GM19455 (cell line): ENCODE data around the gene NRBF2.

Experiments used
- ATAC-seq: cut with Tn5 transposase; IDR thresholded peaks from one replicate; pipeline ENCODE4 v1.9.1; 2021; ENCODE audit not compliant: unreplicated experiment

Gene NRBF2

DNA sequence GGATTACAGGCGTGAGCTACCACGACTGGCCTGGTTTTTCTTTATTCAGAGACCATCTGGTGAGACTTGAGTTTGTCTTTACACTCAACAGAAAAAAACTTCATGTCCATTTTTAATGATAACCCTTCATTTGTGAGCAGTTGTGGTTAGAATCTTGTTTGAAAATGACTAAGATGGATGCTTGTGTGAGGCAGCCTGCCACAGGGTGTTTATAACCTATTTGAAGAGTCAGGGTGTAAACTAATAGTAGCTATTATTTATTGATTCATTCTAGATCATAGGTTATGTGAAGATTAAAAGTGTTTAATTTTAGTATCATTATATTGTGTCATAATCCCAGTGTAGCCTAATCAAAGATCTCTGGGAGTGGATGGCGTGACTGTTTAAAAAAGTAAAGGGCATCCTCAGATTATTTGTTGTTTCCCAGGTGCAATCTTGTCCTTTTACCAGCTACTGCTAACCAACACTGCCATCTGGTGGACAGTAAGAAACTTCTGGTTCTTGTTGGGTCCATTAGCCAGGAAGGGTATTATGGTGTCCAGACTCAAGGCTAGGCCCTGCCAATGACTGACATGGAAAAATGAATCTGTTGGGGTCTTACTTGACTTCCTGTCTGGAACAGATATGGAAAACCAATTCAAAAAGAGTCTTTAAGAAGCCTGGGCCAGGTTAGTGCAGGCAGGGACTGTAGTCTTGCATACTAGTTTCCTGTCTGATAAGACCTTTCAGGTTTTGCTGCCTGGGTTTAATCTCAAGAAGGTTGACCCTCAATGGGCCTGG is 24.9 kb downstream of the NRBF2 start:
- ATAC-seq = peak; percentile 64

- no peak for ATAC-seq
These were observed 28.5 kb downstream of the NRBF2 start for GRCh38 chr10:63161592-63161991.

GRCh38 chr10:63164166-63164623 is 31.1 kb downstream of the NRBF2 start:
- ATAC-seq = no peak

- ATAC-seq = no peak
These were observed 32.1 kb downstream of the NRBF2 start for GRCh38 chr10:63165249-63165648.

- peak; percentile 67 for ATAC-seq
These were observed 33.7 kb downstream of the NRBF2 start for GRCh38 chr10:63166742-63167258.

DNA sequence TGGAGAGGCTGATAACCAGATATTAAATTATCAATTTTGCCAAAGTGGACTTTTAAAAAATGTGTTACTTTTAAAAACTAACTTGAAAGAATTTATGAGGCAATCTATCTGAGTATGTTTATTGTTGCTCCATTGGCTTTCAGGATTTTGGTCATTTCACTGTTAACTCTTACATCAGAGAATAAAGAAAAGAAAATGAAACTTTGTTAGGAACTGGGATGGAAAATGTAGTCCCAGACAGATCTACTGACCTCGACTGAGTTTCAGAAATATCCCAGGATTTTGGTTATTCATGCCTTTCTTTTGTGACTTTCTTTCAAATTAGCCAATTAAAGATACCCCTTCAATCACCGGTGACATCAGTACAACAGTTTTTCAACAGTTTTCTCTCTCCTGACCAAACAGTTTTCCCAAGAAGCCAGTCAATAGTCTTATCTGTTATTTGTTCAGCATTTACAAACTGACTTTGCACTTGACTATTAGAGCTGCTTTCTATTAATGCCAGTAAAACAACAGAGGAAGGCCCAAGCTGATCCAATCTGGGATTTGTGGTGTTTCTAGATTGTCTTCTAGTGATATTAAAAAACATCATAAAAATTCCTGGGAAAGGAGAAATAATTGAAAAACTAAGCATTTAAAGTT is 35.8 kb downstream of the NRBF2 start:
- ATAC-seq = no peak

DNA sequence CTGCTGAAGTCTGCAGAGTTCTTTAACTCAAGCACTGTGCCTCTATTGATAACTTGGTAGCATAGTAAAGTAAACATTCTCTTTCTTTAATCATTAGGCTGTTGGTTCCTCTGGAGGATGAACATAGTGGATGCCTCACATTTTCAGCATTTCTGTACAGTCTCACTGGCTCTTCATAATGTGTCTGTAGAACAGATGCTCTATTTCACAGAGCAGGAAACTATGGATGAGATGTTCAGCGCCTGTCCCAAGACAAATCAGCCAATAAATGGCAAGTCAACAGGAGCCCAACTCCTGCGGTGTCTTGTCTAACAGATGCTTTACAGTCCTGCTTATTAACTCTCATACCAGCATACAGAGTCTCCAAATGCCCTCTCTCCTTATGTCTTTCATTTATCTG is 36.5 kb downstream of the NRBF2 start:
- ATAC-seq = no peak

DNA sequence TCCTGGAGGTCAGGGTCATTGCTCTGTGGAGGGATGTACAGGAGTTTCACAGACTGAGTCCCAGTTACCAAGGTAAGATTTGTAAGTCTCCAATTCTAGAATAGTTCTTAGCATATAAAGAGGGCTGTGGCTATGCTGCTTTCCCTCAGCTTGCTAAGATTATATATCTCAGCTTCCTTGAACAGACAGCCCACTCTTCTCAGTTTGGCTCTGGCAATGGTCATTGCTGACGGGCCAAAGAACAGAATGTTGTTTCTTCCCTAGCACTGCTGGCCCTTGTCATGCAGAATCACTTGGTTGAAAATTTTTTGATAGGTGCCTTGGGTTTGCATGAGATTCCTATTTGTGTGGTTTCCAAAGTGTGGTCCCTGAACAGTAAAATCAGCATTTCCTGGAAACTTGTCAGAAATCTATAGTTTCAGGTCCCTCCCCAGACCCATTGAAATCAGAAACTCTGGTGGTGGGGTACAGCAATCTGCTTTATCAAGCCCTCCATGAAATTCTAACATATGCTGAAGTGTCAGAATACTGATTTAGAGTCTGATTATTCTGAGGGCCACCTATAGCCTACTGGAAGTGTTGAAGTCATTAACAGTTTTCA is 38.2 kb downstream of the NRBF2 start:
- ATAC-seq = no peak

DNA sequence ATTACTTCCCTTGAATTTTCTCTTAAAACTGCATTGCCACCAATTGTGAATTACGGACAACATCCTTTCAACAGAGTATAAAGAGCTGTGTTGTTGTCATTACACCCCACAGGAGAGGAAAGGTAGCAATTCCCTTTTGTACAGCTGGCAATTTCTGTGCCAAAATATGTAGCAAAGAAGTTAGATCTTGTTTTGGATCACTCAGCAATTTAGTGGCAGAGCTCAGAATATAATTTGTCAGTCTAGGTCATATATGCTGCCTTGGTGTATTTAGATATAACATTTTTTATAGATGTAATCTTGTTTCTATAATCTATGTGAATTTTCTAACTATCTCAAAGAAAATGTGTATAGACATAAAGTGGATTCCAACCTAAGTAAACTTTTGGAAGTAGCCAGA is 38.8 kb downstream of the NRBF2 start:
- ATAC-seq = no peak

DNA sequence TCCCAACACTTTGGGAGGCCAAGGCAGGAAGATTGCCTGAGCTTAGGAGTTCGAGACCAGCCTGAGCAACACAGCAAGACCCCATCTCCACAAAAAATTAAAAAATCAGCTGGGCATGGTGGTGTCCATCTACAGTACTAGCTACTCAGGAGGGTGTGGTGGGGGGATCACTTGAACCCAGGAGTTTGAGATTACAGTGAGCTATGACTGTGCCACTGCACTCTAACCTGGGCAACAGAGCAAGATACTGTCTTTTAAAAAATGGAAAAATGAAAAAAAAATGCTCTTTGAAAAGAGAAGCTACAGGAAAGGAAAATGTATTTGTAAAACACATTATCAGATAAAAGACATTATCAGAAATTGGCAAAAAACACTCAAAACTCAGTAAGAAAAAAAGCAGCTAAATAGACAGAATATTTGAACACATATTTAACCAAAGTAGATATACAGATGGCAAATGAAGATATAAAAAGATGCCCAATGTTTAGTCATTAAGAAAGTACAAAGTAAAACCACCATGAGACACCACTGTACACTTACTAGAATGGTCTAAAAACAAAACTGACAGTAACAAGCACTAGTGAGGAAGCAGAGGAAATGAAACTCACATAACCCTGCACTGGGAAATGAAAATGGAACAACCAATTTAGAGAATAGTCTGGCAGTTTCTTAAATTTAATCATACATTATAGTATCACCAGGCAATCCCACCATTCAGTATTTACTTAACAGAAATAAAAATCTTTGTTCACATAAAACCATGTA is 40.5 kb downstream of the NRBF2 start:
- peak; percentile 99 for ATAC-seq

DNA sequence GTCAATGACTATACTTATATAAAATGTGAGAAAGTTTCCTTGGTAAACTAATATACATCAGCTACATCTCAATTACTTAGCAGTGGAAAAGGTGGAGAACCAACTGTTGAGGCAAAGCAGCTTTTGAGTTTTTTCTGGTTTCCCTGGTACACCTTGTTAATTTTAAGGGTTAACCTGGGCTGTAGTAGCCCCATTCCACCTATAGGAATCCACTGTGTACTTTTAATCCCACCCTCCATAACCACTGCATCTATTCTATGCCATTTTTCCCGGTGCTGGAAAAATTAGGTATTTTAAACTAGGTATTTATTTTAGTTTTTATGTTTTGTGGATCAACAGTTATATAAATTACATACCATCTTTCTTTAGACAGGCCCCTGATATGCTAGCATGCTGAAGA is 42.4 kb downstream of the NRBF2 start:
- no peak for ATAC-seq

GRCh38 chr10:63192826-63193225 is 59.7 kb downstream of the NRBF2 start:
- no peak for ATAC-seq

DNA sequence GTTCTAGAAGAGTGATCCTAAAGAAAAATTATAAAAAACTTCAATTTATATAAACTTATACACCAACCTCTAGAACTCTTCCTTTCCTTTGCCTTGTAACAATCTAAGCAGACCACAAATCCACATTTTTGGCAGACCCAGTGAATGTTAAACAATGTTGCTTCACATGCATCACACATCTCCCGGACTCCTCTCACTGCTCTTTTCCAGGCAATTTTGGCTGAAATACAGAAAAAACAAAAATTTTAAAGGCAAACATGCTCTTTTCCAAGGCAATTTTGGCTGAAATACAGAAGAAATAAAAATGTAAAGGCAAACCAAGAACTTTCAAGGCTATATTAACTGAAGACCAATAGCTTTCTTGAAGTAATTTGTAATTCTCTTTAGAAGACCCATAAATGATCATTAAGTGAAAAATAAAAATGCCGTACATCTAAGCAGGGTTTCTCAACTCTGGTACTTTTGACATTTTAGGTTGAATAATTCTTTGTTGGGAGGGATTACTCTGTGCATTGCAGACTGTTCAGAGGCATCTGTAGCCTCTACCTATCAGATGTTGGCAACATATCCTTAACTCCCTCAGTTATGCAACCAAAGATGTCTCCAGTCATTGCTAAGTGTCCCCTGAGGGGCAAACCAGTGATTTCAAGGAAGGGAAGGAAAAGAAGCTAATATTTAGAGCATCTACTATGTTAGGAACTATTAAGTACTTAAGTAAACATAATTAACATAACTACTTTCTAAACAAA is 64.4 kb downstream of the NRBF2 start:
- no peak for ATAC-seq

- no peak for ATAC-seq
These were observed 66.6 kb downstream of the NRBF2 start for GRCh38 chr10:63199716-63200115.

DNA sequence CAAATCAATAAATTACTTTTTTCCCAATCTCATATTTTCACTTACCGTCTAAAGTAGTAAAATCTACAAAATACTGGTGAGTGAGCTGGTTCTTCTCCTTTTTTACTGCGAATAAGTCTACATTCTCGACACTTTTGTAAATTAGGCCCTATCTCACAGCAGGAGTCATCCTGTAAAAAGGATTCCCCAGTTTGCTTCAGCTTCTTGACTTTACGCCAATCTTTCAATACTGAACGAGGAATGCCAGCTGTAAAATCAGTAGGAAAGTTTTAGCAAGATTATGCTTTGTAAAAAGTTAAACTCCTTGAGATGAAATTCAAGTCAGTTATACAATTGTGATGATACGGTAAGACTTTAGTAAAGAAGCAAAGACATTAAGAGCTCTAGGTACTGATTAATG is 67.3 kb downstream of the NRBF2 start:
- ATAC-seq = no peak

DNA sequence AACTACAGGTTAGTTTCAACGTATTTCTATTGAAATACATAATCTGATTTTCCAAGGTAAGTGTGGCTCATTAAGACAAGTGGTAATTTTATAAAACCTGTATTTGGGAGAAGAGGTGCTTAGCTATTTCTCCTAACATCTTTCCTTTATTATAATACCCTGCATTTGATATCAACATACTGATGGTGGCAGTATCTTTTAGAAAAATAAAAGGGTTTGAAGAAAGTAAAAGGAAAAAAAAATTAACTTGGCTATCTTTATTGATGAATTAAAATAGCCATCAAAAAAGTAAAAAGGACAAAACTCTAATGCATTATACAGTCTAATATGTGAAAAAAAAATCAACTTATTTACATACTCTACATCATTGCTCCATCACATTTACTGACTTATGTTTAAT is 68.0 kb downstream of the NRBF2 start:
- no peak for ATAC-seq
